ENCODE data around the gene LSM10. TPM values are rescaled to one million over a fixed set of nuclear protein-coding genes. Genes with fewer than 3 reads are reported as not detected.

LSM10 gene
- total RNA-seq, 4 donors from 2014 or later, result 56.9 to 129 (median 103) TPM

DNA sequence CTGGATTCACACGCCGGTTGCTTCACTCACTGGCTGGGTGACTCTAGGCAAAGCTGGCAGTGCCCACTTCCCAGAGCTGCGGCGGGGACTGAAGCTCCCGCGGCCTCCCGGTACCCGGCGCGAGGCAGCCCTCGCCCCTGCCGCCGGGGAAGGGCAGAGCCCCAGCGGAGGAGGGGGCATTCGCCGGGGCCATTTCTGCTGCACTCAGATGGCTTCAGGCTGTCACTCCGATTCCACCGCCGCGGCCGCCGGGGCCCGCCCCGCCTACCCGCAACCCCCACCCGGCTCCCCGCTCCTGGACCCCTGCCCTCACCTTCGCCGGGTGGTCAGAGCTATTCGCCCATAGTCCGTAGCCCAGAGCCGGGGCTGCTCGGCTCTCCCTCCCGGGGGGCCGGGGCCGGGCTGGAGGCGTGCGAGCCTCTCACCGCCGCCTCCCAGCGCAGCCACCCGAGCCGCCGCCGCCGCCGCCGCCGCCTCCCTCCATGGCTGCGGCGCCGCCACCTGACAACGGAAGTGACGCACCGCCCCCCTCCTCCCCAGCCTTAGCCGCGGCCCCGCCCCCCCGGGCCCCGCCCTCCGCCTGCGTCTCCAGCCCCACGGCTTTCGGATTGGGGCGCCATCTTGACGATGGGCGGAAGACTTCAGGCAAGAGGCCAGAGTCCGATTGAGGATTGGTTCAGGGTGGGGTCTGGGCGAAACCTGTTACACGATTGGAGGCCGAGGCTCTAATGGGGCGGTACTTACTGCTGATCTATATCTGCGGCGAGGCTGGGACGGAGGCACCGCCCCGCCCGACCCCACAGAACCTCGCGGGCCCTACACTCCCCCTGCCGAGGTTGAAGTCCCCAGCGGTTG lies 12.1 kb downstream of the LSM10 start, which contains the start of gene STK40:
TSS of gene STK40 (minus strand) at position 515 of the 855 bp plus-strand sequence. CDS start 24,592 bp downstream, outside the sequence.
- no peaks in the 10 kb centered on the region for H3K27me3 ChIP-seq
- in situ Hi-C loops (cut with MboI; ENCODE audit: low sequenced_read_pairs in 4 of 4), result no loop called here
- peak within 1 kb of the TSS; percentile 95 to 100 (median 97) for H3K27ac ChIP-seq
- H3K9me3 ChIP-seq, result no peaks in the 10 kb centered on the region
- DNase-seq, result peak; percentile 99
- H3K4me3 ChIP-seq, result peak within 1 kb of the TSS; percentile 90 to 99 (median 94)
- peaks cover 79 to 81% of the 10 kb centered on the region in 2 donors for H3K4me1 ChIP-seq
- peak; percentile 72 to 74 for ATAC-seq
- peaks cover 0 to under 1% of the 10 kb centered on the region in 2 donors for H3K36me3 ChIP-seq
- TF ChIP-seq, protein P1, sequence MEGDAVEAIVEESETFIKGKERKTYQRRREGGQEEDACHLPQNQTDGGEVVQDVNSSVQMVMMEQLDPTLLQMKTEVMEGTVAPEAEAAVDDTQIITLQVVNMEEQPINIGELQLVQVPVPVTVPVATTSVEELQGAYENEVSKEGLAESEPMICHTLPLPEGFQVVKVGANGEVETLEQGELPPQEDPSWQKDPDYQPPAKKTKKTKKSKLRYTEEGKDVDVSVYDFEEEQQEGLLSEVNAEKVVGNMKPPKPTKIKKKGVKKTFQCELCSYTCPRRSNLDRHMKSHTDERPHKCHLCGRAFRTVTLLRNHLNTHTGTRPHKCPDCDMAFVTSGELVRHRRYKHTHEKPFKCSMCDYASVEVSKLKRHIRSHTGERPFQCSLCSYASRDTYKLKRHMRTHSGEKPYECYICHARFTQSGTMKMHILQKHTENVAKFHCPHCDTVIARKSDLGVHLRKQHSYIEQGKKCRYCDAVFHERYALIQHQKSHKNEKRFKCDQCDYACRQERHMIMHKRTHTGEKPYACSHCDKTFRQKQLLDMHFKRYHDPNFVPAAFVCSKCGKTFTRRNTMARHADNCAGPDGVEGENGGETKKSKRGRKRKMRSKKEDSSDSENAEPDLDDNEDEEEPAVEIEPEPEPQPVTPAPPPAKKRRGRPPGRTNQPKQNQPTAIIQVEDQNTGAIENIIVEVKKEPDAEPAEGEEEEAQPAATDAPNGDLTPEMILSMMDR (IDR thresholded peaks at IDR 0.05 in 4 of 5, conservative IDR thresholded peaks at IDR 0.05 in 1 of 5), result no peak
- TF ChIP-seq POLR2A (IDR thresholded peaks at IDR 0.05), result peak; percentile 96 to 97
- intact Hi-C loops (cut with DNase I; ENCODE audit: low total_unique reads), result loop anchor here (1.0 to 5.0 kb wide), 4 partner anchors 12 to 1087 kb away; partner anchors contain the start of genes LSM10, TRAPPC3 and ZC3H12A

DNA sequence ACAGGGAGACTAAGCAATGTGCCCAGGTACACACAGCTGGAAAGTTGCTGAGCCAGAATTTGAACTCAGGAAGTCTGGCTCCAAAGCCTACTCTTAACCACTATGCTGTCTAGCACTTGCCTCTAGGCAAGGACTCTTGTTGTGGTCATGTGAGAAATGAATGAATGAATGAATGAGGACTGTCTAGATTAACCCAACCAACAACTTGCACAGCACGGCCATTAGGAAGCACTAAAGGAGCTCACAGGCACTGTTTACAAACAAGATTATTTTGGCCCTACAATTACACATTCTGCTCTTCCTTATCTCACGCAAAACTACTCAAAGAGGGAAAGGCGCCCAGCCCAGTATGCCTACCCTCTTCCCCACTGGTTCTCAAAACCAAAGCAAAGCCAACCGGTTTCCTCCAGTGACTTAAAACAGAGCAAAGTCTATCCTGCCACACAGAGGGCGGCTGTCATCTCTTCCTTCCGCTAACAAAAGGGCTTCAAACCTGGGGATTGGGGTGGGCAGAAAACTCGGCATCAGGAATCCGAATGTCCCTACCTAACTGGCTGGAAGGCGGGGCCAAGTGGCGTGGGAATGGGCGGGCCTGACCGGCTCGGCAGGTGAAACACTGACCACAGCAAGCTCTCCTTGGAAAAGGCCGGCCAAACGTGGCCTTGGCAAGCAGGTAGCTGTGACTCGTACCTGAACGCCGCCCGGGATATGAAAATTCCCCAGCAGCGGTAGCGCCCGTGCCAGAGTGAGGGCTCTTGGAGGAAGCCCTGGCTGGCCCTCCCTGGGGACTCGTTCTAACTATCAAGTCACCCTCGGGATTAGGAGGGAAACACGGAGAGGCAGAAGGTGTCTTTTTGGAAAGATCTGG lies 12.9 kb downstream of the LSM10 start:
- peak; percentile 63 to 79 for DNase-seq
- TF ChIP-seq, protein P1 (IDR thresholded peaks at IDR 0.05 in 4 of 5, conservative IDR thresholded peaks at IDR 0.05 in 1 of 5), result no peak
- TF ChIP-seq POLR2A (IDR thresholded peaks at IDR 0.05), result no peak
- Histone ChIP-seq H3K27ac (peak overlapping the region; percentile 95 to 100 (median 97)), H3K4me3 (peak overlapping the region; percentile 90 to 99 (median 94)), H3K4me1 (peaks cover 76 to 84% of the 10 kb centered on the region in 2 donors), H3K9me3 (no peaks in the 10 kb centered on the region), H3K27me3 (no peaks in the 10 kb centered on the region), H3K36me3 (no peaks in the 10 kb centered on the region)
- in situ Hi-C loops (cut with MboI; ENCODE audit: low sequenced_read_pairs in 4 of 4) (no loop called here), intact Hi-C loops (cut with DNase I; ENCODE audit: low total_unique reads) (loop anchor here (5.0 kb wide), 1 partner anchor 1088 kb away; the partner anchor contains the start of gene ZC3H12A)
- ATAC-seq, result peak; percentile 1

GRCh38 chr1:36383240-36383639 lies 14.5 kb downstream of the LSM10 start:
- TF ChIP-seq, protein P1 (IDR thresholded peaks at IDR 0.05 in 4 of 5, conservative IDR thresholded peaks at IDR 0.05 in 1 of 5), result no peak
- no peak for TF ChIP-seq POLR2A (IDR thresholded peaks at IDR 0.05)
- H3K36me3 ChIP-seq, result no peaks in the 10 kb centered on the region
- in situ Hi-C loops (cut with MboI; ENCODE audit: low sequenced_read_pairs in 4 of 4), result no loop called here
- DNase-seq, result peak; percentile 41 to 85
- intact Hi-C loops (cut with DNase I; ENCODE audit: low total_unique reads), result no loop called here
- peak overlapping the region in 2 of 4 donors; percentile 22 to 92 for H3K4me3 ChIP-seq
- H3K27ac ChIP-seq, result peak overlapping the region; percentile 95 to 100 (median 97)
- no peaks in the 10 kb centered on the region for H3K27me3 ChIP-seq
- H3K9me3 ChIP-seq, result no peaks in the 10 kb centered on the region
- H3K4me1 ChIP-seq, result peaks cover 68 to 70% of the 10 kb centered on the region in 2 donors
- ATAC-seq, result peak in 1 of 2 donors; percentile 2

DNA sequence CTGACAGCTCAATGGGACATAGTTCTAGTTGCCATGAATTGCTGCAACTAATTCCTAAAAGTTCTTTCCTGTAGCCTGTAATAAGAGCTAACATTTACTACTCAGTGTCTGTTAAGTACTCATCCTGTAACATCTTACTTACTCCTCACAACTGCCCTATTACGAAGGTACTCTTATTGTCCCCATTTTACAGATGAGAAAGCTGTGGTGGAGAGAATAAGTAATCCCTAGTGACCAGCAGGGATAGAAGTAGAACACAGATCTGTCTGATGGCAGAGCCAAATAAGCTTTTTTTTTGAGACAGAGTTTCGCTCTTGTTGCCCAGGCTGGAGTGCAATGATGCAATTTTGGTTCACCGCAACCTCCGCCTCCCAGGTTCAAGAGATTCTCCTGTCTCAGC lies 15.0 kb downstream of the LSM10 start:
- no peak overlapping the region for H3K4me3 ChIP-seq
- intact Hi-C loops (cut with DNase I; ENCODE audit: low total_unique reads), result no loop called here
- ATAC-seq (no peak), DNase-seq (no peak)
- H3K27ac ChIP-seq, result peak overlapping the region; percentile 95 to 100 (median 97)
- TF ChIP-seq, protein P1 (IDR thresholded peaks at IDR 0.05 in 4 of 5, conservative IDR thresholded peaks at IDR 0.05 in 1 of 5), result no peak
- TF ChIP-seq POLR2A (IDR thresholded peaks at IDR 0.05), result no peak
- H3K4me1 ChIP-seq, result peaks cover 64 to 67% of the 10 kb centered on the region in 2 donors
- no peaks in the 10 kb centered on the region for H3K9me3 ChIP-seq
- H3K36me3 ChIP-seq, result no peaks in the 10 kb centered on the region
- no peaks in the 10 kb centered on the region for H3K27me3 ChIP-seq
- in situ Hi-C loops (cut with MboI; ENCODE audit: low sequenced_read_pairs in 4 of 4), result no loop called here
